Measurements from ENCODE around the gene NPAS3.

NPAS3 gene

GRCh38 chr14:32986791-32987540, 48.3 kb downstream of the NPAS3 start:
- H3K4me3 ChIP-seq (ENCODE audit: low read depth, low read length): no peak overlapping the region
- TF ChIP-seq CTCF (IDR thresholded peaks at IDR 0.05; ENCODE audit: borderline replicate concordance, insufficient read depth, low read depth, low read length): no peak

GRCh38 chr14:32991691-32992090, 53.0 kb downstream of the NPAS3 start:
- TF ChIP-seq CTCF (IDR thresholded peaks at IDR 0.05; ENCODE audit: borderline replicate concordance, insufficient read depth, low read depth, low read length): no peak
- H3K4me3 ChIP-seq (ENCODE audit: low read depth, low read length): no peak overlapping the region

GRCh38 chr14:32993921-32994320, 55.2 kb downstream of the NPAS3 start:
- H3K4me3 ChIP-seq (ENCODE audit: low read depth, low read length): no peak overlapping the region
- no peak for TF ChIP-seq CTCF (IDR thresholded peaks at IDR 0.05; ENCODE audit: borderline replicate concordance, insufficient read depth, low read depth, low read length)

- TF ChIP-seq CTCF (IDR thresholded peaks at IDR 0.05; ENCODE audit: borderline replicate concordance, insufficient read depth, low read depth, low read length): no peak
- H3K4me3 ChIP-seq (ENCODE audit: low read depth, low read length): no peak overlapping the region
These were observed 57.7 kb downstream of the NPAS3 start for GRCh38 chr14:32996343-32996742.

GRCh38 chr14:32998433-32998832, 59.8 kb downstream of the NPAS3 start:
- no peak for TF ChIP-seq CTCF (IDR thresholded peaks at IDR 0.05; ENCODE audit: borderline replicate concordance, insufficient read depth, low read depth, low read length)
- no peak overlapping the region for H3K4me3 ChIP-seq (ENCODE audit: low read depth, low read length)

- no peak overlapping the region for H3K4me3 ChIP-seq (ENCODE audit: low read depth, low read length)
- no peak for TF ChIP-seq CTCF (IDR thresholded peaks at IDR 0.05; ENCODE audit: borderline replicate concordance, insufficient read depth, low read depth, low read length)
These were observed 71.0 kb downstream of the NPAS3 start for GRCh38 chr14:33009673-33010072.

- TF ChIP-seq CTCF (IDR thresholded peaks at IDR 0.05; ENCODE audit: borderline replicate concordance, insufficient read depth, low read depth, low read length): no peak
These were observed 71.8 kb downstream of the NPAS3 start for GRCh38 chr14:33010495-33010894.

More at GRCh38 chr14:33010495-33010894, 71.8 kb downstream of the NPAS3 start:
- no peak overlapping the region for H3K4me3 ChIP-seq (ENCODE audit: low read depth, low read length)

Data from GM12875 (cell line).